ENCODE results near the gene LASP1NB.

The LASP1NB gene

GRCh38 chr17:38920374-38921291, 4.8 kb upstream of the LASP1NB start:
- Histone ChIP-seq H3K27ac (peak overlapping the region in 7 of 8 donors; percentile 29 to 75 (median 67)), H3K9me3 (no peaks in the 10 kb centered on the region), H3K27me3 (replicated peaks in 1 of 7) (no peaks in the 10 kb centered on the region), H3K36me3 (peaks cover under 1 to 59% (median 48%) of the 10 kb centered on the region in 6 donors), H3K4me1 (peaks cover 5 to 83% (median 44%) of the 10 kb centered on the region in 6 donors), H3K4me3 (no peak overlapping the region)
- peak; percentile 49 for DNase-seq
- TF ChIP-seq CTCF (IDR thresholded peaks at IDR 0.05 in 8 of 11, conservative IDR thresholded peaks at IDR 0.05 in 3 of 11) = no peak
- no peak for TF ChIP-seq POLR2A (IDR thresholded peaks at IDR 0.05)
- peak in 1 of 3 donors; percentile 24 for TF ChIP-seq POLR2AphosphoS5 (IDR thresholded peaks at IDR 0.05)
- intact Hi-C loops (cut with DNase I; ENCODE audit: low total_unique reads) = no loop called here
- 75 to 89% (median 79%) methylated on average over 9 of the region's 9 CpGs for WGBS, 5 donors

- peaks cover 10 to 88% (median 51%) of the 10 kb centered on the region in 6 donors for H3K4me1 ChIP-seq
- H3K9me3 ChIP-seq = no peaks in the 10 kb centered on the region
- WGBS, 5 donors = 64 to 80% (median 68%) methylated on average over 13 of the region's 13 CpGs
- no peak overlapping the region for H3K4me3 ChIP-seq
- peak in 2 of 3 donors; percentile 4 to 7 for TF ChIP-seq POLR2AphosphoS5 (IDR thresholded peaks at IDR 0.05)
- TF ChIP-seq POLR2A (IDR thresholded peaks at IDR 0.05) = no peak
- TF ChIP-seq CTCF (IDR thresholded peaks at IDR 0.05 in 8 of 11, conservative IDR thresholded peaks at IDR 0.05 in 3 of 11) = no peak
- peaks cover 0 to 46% (median 35%) of the 10 kb centered on the region in 6 donors for H3K36me3 ChIP-seq
- H3K27ac ChIP-seq = peak overlapping the region; percentile 27 to 75 (median 65)
- intact Hi-C loops (cut with DNase I; ENCODE audit: low total_unique reads) = no loop called here
- DNase-seq = peak; percentile 60
- no peaks in the 10 kb centered on the region for H3K27me3 ChIP-seq (replicated peaks in 1 of 7)
These were observed 3.5 kb upstream of the LASP1NB start for GRCh38 chr17:38921756-38922411.

- Histone ChIP-seq H3K27ac (peak overlapping the region; percentile 27 to 75 (median 65)), H3K27me3 (replicated peaks in 1 of 7) (no peaks in the 10 kb centered on the region), H3K9me3 (no peaks in the 10 kb centered on the region), H3K4me1 (peaks cover 10 to 94% (median 51%) of the 10 kb centered on the region in 6 donors), H3K36me3 (peaks cover 0 to 38% (median 27%) of the 10 kb centered on the region in 6 donors), H3K4me3 (no peak overlapping the region)
- WGBS, 5 donors = 65 to 82% (median 73%) methylated on average over 5 to 6 of the region's 6 CpGs
- TF ChIP-seq POLR2AphosphoS5 (IDR thresholded peaks at IDR 0.05) (peak; percentile 11 to 68 (median 31)), CTCF (IDR thresholded peaks at IDR 0.05 in 8 of 11, conservative IDR thresholded peaks at IDR 0.05 in 3 of 11) (no peak)
- peak; percentile 68 for DNase-seq
- intact Hi-C loops (cut with DNase I; ENCODE audit: low total_unique reads) = no loop called here
These were observed 2.7 kb upstream of the LASP1NB start for GRCh38 chr17:38922538-38923297.
